GM21367 (cell line): ENCODE results near the gene IL18RAP.

Experiments
- ATAC-seq: cut with Tn5 transposase; IDR thresholded peaks from one replicate; pipeline ENCODE4 v1.9.1; 2021; ENCODE audit not compliant: unreplicated experiment

The IL18RAP gene

GRCh38 chr2:102422910-102423309 is at the start of gene IL18RAP:
Gene IL18RAP, plus strand, starts transcription at chr2:102423160. Its CDS starts 118 bp downstream, at chr2:102423278.
- ATAC-seq = no peak

- no peak for ATAC-seq
These were observed 46.8 kb upstream of the IL18RAP start for GRCh38 chr2:102376052-102376591.

DNA sequence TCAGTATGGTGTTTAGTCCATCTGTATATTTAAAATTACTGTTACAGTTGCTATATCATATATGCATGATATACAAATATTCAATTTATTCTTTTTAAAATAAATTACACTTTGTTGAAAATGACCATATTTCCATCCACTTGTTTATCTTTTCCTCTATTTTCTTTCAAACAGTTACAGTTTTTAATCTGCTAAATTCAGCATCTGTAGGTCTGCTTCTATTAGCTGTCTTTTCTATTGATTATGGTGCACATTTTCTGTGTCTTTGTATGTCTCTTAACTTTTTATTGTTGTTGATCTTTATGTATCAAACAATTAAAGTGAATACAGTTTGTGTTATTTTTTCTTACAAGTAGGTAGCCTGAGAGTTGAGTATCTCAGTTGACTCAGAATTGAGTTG is 39.2 kb upstream of the IL18RAP start:
- no peak for ATAC-seq

GRCh38 chr2:102385522-102385921 is 37.4 kb upstream of the IL18RAP start:
- no peak for ATAC-seq

DNA sequence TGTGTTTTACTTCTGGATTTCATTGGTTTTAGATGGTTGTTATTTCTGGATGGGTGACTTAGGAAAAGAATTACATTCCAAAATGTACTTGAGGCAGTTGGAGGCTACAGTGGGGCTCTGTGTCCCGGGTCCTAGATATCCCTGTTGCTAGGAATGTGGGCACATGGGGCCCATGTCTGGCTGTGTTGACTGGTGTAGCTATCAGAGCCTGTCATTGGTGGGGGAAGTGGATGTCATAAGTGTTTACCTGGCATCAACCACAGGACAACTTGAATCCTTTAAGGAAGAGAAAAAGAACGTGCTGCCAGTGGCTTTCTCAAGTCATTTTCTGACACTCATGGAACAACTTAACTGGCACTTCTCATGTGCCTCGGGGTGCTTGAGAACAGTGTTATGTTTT is 37.0 kb upstream of the IL18RAP start:
- ATAC-seq = no peak

GRCh38 chr2:102386867-102387541 is 36.0 kb upstream of the IL18RAP start:
- ATAC-seq = no peak

DNA sequence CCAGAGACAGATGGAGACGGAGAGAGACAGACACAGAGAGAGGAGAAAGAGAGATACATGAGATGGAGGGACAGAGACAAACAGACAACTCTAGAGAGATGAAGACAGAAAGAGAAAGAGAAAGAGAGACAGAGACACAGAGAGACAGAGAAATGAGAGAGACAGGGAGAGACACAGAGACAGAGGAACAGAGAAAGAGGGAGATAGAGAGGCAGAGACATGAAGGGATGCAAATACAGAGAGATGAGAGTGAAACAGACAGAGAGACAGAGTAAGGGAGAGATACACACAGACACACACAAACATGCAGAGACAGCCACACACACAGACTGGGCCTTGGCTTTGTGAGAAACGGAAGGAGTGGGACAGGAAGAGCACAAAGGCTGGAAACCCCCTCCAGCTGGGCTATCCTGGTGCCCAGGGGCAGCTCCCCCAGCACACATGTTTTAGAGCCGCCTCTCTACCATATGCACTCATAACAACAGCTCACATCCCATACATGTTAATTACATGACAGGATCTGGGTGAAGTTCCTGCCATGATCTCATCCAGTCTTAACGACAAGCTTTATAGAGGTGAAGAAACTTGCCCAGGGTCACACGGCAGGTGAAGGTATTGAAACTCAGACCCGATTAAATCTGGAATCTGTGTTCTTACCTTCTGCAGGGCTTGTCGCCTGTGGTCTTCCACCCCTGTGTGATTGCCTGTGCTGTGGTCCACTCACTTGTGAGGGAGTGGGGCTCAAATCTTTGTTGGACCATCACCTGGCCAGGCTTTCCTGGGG is 35.0 kb upstream of the IL18RAP start:
- no peak for ATAC-seq

DNA sequence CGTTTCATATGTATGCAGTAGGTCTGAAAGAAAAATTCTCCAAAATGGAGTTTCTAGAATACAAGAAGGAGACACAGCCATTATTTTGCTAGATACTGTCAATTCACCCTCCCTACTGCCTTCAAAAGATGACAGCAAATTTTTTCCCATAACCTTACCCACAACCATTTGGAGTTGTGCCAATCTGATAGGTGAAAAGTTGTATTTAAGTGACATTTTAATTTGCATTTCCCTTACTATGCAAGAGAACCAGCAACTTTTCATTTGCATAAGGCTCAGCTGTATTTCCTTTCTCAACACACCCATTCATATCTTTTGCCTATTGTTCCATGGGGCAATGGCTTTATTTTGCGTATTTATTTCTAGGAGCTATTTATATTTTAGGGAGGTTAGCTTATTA is 31.4 kb upstream of the IL18RAP start:
- no peak for ATAC-seq

GRCh38 chr2:102392096-102392495 is 30.9 kb upstream of the IL18RAP start:
- no peak for ATAC-seq

DNA sequence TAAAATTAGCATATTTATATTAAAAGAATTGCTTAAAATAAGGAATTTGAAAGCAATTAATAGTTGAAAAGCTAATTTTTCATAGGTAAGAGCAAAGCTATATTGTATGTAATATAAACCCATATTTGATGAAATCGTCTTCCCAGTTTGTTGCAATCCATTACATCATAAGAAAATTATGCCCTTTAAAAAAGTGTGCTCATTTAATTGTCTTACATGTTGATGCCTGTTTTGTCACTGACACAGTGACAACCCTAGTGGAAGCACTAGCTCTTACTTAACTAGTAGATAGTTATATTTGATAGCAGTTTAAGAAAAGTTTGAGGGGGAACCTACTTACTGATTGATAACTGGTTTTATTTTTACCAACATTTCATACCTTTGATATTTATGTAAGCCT is 30.0 kb upstream of the IL18RAP start:
- ATAC-seq = no peak

GRCh38 chr2:102396012-102396411 is 26.9 kb upstream of the IL18RAP start:
- ATAC-seq = no peak

DNA sequence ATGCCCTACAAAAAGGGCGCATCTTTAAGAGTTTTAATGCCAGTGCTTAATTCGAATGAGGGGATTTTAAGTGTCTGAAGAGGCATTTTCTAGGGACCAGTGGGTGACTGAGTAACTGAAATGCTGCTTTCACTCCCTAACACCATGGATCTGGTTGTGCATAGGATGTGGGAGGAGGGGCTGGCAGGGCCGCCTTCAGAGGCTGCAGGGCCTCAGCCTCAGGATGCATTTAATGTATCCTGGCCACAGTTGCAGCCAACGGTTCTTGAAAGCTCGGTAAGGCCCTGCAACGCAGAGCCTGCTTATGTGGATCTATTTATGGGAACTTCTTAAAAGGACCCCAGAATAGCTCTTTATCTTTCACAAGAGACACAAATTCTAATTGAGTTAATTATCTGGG is 25.8 kb upstream of the IL18RAP start:
- no peak for ATAC-seq

DNA sequence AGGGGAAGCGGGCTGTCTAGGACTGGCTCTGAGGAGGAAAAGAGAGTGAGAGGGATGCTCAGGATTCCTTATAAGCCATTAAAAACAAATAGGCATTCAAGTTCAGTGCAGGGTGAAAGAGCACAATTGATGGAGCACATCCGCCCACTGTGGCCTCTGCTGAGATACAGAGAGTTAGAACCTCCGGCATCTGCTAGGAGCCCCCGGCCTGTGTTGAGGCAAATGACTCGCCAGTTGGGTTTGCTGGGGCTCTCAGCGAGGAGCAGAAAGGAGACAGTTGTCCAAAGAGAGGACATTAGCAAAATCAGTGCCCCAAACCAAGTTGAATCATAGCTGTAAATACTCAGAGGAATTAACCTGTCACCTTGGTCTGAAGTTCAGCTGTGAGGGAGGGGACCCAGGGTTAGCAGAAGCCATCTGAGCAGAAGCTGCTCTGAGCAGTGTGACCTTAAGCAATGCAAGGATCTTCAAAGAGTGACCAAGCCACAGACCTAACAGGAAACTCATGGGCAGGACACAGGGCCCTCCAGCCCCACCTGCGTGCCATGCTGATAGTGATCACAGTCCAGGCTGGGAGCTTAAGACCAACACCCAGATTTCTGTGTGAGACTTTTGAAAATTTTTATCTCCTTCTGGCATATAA is 23.3 kb upstream of the IL18RAP start:
- ATAC-seq = no peak

DNA sequence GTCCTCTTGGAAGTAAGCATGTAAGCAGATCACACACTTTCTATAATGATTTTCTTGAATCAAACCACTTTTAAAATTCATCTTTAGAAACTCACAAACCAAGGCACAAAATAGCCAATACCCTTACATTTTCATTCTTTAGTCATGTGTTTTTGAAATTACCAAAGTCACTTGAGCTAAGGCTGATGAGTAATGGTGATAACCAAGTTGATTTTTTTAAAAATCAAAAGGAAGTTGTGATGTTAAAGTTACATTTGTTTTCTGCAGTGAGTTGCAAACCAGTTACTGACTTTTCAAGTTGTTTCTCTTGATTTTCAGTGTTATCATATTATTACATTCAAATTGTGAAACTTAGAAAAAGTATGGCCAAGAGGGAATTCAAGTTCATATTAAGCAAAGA is 21.5 kb upstream of the IL18RAP start:
- ATAC-seq = no peak

DNA sequence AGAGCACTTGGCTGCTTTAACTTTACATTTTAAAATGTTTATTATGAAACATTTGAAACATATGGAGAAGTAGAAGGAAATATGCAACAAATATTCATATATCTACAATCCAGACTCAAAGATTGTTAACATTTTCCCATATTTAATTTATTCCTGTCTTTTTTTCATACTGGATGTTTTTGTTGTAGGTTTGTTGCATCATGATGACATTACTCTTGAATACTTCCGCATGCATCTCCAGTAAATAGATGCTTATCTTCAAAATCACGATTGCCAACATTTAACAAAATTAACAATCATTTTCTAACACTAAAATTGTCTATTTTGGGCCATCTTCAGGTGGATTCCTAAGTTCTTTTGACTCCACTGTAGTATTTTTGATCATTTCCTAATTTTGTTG is 21.1 kb upstream of the IL18RAP start:
- no peak for ATAC-seq

- ATAC-seq = no peak
These were observed 12.0 kb upstream of the IL18RAP start for GRCh38 chr2:102410952-102411351.

DNA sequence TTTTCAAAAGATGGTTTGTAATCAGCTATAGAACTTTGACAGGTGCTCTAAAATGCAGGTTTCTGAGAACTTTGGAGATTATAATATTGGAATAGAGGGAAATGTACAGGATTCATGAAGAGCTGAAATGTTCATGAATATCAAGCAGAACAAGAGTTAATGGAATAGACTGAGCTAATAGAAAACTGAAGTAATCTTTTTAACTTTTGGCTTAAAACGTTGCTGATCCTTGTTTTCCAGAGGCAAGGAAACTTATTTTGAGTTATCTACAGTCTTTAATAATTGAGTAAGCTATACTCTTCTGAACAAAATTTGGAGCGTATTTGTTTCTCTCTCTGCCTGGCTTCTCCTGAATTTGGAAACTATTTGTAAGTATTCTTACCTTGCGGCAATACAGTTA is 10.8 kb upstream of the IL18RAP start:
- ATAC-seq = no peak

DNA sequence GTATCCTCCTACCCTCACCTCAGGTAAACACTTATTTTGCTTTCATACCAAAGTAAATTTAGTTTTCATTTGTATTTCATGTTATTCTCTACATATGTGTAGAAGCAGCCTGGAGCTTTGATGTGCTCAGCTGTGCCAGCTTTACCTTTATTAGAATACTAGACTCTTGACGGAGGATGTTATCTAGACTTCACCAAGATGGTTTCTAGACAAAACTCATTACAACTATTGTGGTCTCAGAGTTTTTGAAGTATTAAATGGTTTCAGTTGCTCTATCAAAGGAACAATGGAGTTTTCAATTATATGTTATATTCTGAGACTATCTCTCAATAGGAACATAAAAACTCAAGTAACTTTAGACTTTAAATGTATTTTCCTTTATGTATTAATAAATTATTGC is 5.0 kb upstream of the IL18RAP start:
- ATAC-seq = peak; percentile 52

DNA sequence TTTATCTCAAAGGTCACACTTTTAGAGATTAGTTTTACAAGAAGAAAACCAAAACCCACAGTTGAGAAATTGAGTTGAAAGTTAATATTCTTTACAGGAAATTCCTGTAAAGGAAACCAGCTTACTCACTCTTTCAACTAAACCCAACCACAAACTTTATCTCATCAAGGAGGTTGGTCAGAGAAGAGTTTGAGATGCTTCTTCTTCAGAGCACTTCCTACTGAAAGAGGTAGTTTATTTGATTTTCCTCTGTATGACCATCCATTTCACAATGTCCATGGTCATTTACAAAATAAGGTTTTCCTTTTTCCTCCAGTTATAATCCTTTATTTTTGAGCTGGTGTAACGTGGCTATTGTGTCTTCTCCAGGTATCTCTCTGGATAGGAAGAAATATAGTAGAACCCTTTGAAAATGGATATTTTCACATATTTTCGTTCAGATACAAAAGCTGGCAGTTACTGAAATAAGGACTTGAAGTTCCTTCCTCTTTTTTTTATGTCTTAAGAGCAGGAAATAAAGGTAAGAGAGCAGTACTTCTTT is 4.5 kb upstream of the IL18RAP start:
- ATAC-seq = peak; percentile 81

GRCh38 chr2:102420290-102420689 is 2.7 kb upstream of the IL18RAP start:
- ATAC-seq = no peak

- no peak for ATAC-seq
These were observed 835 bp upstream of the IL18RAP start for GRCh38 chr2:102421890-102422759.
